SU-DHL-6 (cell line): ENCODE measurements around the gene CEMP1.
"Not testable (repeated sequence)": the region's sequence is repeated elsewhere in the genome, so short reads cannot be mapped to it uniquely, and the experiment has no call there.

ENCODE experiments used
- H2AFZ ChIP-seq: fragments of 200-600 bp; sonication (generic); 2 replicates; pipeline ENCODE4 v1.6.1; 2014; ENCODE audit warnings: low read depth, mild to moderate bottlenecking, moderate library complexity, mixed read lengths, antibody characterized with exemption, low read length; ENCODE audit not compliant: severe bottlenecking
- H3F3A ChIP-seq: fragments of 200-600 bp; shearing (Covaris generic); 2 replicates; pipeline ENCODE4 v1.6.0; 2016; ENCODE audit warnings: antibody characterized with exemption, mild to moderate bottlenecking; ENCODE audit not compliant: insufficient read depth
- H3K27ac ChIP-seq: fragments of 200-600 bp; sonication (generic); 2 replicates; pipeline ENCODE4 v1.5.1; 2016; ENCODE audit warnings: low read depth, mild to moderate bottlenecking, low read length, moderate library complexity, mixed read lengths
- H3K27me3 ChIP-seq: fragments of 200-600 bp; sonication (generic), shearing (Covaris generic); 2 replicates; pipeline ENCODE4 v1.6.0; 2014; ENCODE audit warnings: mild to moderate bottlenecking, low read length
- H3K36me3 ChIP-seq: fragments of 200-600 bp; sonication (generic); 2 replicates; pipeline ENCODE4 v1.6.1; 2014; ENCODE audit warnings: mild to moderate bottlenecking, low read length, mixed read lengths
- H3K4me2 ChIP-seq: fragments of 300-600, 200-600 bp; shearing (Covaris generic), sonication (generic); 2 replicates; pipeline ENCODE4 v1.6.0; 2014; ENCODE audit warnings: low read length, low read depth, mild to moderate bottlenecking; ENCODE audit not compliant: poor library complexity, severe bottlenecking
- H3K4me3 ChIP-seq: fragments of 200-600 bp; sonication (generic); 2 replicates; pipeline ENCODE4 v1.5.1; 2014; ENCODE audit warnings: antibody characterized with exemption, low read length, mild to moderate bottlenecking, mixed read lengths; ENCODE audit not compliant: insufficient read depth, poor library complexity, severe bottlenecking
- H3K79me2 ChIP-seq: fragments of 200-600 bp; sonication (generic); 2 replicates; pipeline ENCODE4 v1.6.1; 2014; ENCODE audit warnings: mild to moderate bottlenecking, low read length, moderate library complexity; ENCODE audit not compliant: insufficient read depth
- H3K9ac ChIP-seq: fragments of 200-600 bp; sonication (generic); 2 replicates; pipeline ENCODE4 v1.7.0; 2014; ENCODE audit warnings: mild to moderate bottlenecking, low read length
- H3K9me2 ChIP-seq: fragments of 200-600 bp; sonication (generic); replicated peaks from 2 replicates; pipeline ENCODE4 v1.6.1; 2014; ENCODE audit warnings: low read length; ENCODE audit not compliant: insufficient read depth
- H3K9me3 ChIP-seq: fragments of 200-600 bp; sonication (generic); 2 replicates; pipeline ENCODE4 v1.6.1; 2014; ENCODE audit warnings: low read length, mixed read lengths; ENCODE audit not compliant: insufficient read depth
- H4K20me1 ChIP-seq: fragments of 200-600 bp; sonication (generic); 2 replicates; pipeline ENCODE4 v1.6.1; 2014; ENCODE audit warnings: low read depth, mild to moderate bottlenecking, antibody characterized with exemption, low read length, moderate library complexity, mixed read lengths

CEMP1 gene

GRCh38 chr16:2543771-2544170 lies 12.6 kb upstream of the CEMP1 start:
- not testable (repeated sequence) for H2AFZ ChIP-seq, H3F3A ChIP-seq, H3K36me3 ChIP-seq, H3K9me2 ChIP-seq, H3K27ac ChIP-seq, H3K4me2 ChIP-seq, H3K9ac ChIP-seq, H4K20me1 ChIP-seq, H3K4me3 ChIP-seq, H3K9me3 ChIP-seq, H3K27me3 ChIP-seq
- H3K79me2 ChIP-seq, result peaks cover 54% of the 10 kb centered on the region

- H3K4me3 ChIP-seq, H3K27me3 ChIP-seq, H3K9me2 ChIP-seq, H2AFZ ChIP-seq, H3K9me3 ChIP-seq, H3K36me3 ChIP-seq, H4K20me1 ChIP-seq, H3F3A ChIP-seq, H3K9ac ChIP-seq, H3K27ac ChIP-seq: not testable (repeated sequence)
- peaks cover 55% of the 10 kb centered on the region for H3K79me2 ChIP-seq
- H3K4me2 ChIP-seq, result peak overlapping the region; percentile 3
Observed at GRCh38 chr16:2541409-2541808, 10.2 kb upstream of the CEMP1 start.

GRCh38 chr16:2540912-2541311 lies 9.7 kb upstream of the CEMP1 start:
- H3K27ac ChIP-seq, H3K36me3 ChIP-seq, H2AFZ ChIP-seq, H3K9me2 ChIP-seq, H3F3A ChIP-seq, H3K9ac ChIP-seq, H4K20me1 ChIP-seq, H3K9me3 ChIP-seq, H3K4me3 ChIP-seq, H3K27me3 ChIP-seq: not testable (repeated sequence)
- peak overlapping the region; percentile 3 for H3K4me2 ChIP-seq
- peaks cover 50% of the 10 kb centered on the region for H3K79me2 ChIP-seq

GRCh38 chr16:2539845-2540458 lies 8.7 kb upstream of the CEMP1 start:
- peak overlapping the region; percentile 20; the same call in 1 of the 2 replicates for H3K9ac ChIP-seq
- H3F3A ChIP-seq, H3K9me2 ChIP-seq, H2AFZ ChIP-seq, H4K20me1 ChIP-seq, H3K9me3 ChIP-seq, H3K27me3 ChIP-seq, H3K27ac ChIP-seq, H3K36me3 ChIP-seq, H3K4me3 ChIP-seq: not testable (repeated sequence)
- H3K79me2 ChIP-seq, result peaks cover 41% of the 10 kb centered on the region
- peak overlapping the region; percentile 89 for H3K4me2 ChIP-seq

GRCh38 chr16:2539192-2539844 lies 8.1 kb upstream of the CEMP1 start:
- H3K9me2 ChIP-seq, H2AFZ ChIP-seq, H3K36me3 ChIP-seq, H3F3A ChIP-seq, H3K9me3 ChIP-seq, H3K27ac ChIP-seq, H3K4me3 ChIP-seq, H4K20me1 ChIP-seq, H3K27me3 ChIP-seq: not testable (repeated sequence)
- peaks cover 36% of the 10 kb centered on the region for H3K79me2 ChIP-seq
- peak overlapping the region; percentile 58 for H3K9ac ChIP-seq
- peak overlapping the region; percentile 89 for H3K4me2 ChIP-seq
